ENCODE data around the gene ERLIN1.

DNA sequence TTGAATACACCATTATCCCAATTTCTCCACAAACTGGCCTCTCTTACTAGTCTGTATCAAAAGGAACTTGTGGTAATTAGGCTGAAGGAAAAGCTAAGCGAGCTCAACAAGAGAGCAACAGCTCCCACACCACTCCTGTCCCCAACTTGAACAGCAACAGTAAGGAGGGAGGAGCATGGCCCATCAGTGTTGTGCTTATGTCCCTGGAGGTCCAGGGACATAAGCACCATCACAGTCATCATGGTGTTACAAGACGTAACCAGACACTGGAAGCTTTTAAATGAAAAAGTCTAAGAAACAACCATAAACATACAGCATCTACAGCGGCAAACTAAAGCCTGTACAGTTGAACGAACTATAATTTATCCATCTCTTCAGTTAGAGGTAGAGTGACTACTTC, 989 bp downstream of the ERLIN1 start:
- TF ChIP-seq, protein P1, sequence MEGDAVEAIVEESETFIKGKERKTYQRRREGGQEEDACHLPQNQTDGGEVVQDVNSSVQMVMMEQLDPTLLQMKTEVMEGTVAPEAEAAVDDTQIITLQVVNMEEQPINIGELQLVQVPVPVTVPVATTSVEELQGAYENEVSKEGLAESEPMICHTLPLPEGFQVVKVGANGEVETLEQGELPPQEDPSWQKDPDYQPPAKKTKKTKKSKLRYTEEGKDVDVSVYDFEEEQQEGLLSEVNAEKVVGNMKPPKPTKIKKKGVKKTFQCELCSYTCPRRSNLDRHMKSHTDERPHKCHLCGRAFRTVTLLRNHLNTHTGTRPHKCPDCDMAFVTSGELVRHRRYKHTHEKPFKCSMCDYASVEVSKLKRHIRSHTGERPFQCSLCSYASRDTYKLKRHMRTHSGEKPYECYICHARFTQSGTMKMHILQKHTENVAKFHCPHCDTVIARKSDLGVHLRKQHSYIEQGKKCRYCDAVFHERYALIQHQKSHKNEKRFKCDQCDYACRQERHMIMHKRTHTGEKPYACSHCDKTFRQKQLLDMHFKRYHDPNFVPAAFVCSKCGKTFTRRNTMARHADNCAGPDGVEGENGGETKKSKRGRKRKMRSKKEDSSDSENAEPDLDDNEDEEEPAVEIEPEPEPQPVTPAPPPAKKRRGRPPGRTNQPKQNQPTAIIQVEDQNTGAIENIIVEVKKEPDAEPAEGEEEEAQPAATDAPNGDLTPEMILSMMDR (IDR thresholded peaks at IDR 0.05 in 4 of 5, conservative IDR thresholded peaks at IDR 0.05 in 1 of 5) = no peak
- no peak for TF ChIP-seq POLR2A (IDR thresholded peaks at IDR 0.05)

Measured in gastrocnemius medialis (tissue), 4 donors.